ENCODE data around the gene CAMTA1. TPM values are rescaled to one million over a fixed set of nuclear protein-coding genes. Genes with fewer than 3 reads are reported as not detected.

Gene CAMTA1
- total RNA-seq, 1 experiment from 2014 or later: 69.5 TPM

- TF ChIP-seq REST (IDR thresholded peaks at IDR 0.05; ENCODE audit: low read depth) (no peak), CBX3 (IDR thresholded peaks at IDR 0.05; ENCODE audit: low read depth) (no peak)
These were observed 795.9 kb downstream of the CAMTA1 start (continued) for GRCh38 chr1:7580923-7581753.

DNA sequence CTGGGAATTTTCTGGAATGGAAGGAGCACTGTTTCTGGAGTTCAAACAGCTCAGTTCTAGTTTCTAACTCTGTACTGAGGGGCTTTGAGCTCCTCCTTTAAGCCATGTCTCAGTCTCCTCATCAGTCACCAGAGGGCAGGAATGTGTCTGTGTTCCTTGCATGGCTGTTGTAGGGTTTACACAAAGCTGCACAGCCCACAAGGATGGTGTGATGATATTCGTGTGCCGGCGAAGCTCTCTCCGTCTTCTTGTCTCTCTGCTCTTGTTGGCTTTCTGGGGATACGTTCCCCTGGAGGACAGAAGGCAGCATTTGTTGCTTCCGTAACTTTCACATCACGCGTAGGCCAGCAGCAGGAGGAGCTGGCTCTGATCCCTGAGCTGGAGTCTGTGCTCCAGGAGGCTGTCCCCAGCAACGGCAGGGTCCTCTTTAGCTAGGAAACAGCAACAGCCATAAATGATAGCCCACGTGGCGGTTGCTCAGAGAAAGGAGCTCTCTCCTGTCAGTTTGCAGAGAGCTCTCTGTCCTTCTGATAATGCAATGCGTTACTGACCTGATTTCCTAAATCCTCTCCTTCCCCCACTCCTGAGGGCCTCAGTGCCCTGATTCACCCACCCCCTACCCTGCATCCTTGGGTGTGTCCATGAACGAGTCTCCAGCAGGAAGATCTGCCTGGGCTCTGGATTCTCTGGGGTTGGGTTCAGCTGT, 796.7 kb downstream of the CAMTA1 start:
- ATAC-seq (no peak), DNase-seq (ENCODE audit: low read depth, low spot score) (no peak)
- ChIA-PET CTCF (interaction anchor here (0.9 to 1.3 kb wide), 2 partner anchors 20 to 66 kb away, joined by 3 to 9 read pairs; no protein-coding TSS in a partner anchor), POLR2A (interaction anchor here (0.6 kb wide), 1 partner anchor 215 kb away, joined by 4 read pairs; no protein-coding TSS in a partner anchor), RAD21 (ENCODE audit: low non-redundant PET in 1 of 2, low total read pairs in 2 of 2, uncharacterized antibody in 2 of 2, unreplicated experiment in 2 of 2) (no interaction called here)
- Histone ChIP-seq H3K79me2 (ENCODE audit: insufficient read depth, low read length) (no peaks in the 10 kb centered on the region), H4K20me1 (ENCODE audit: insufficient read depth) (no peaks in the 10 kb centered on the region), H3K4me3 (replicated peaks in 1 of 2; ENCODE audit: low read depth in 1 of 2, low read length in 2 of 2) (no peak overlapping the region), H3K27ac (ENCODE audit: low read depth, low read length) (no peak overlapping the region), H3K9ac (ENCODE audit: low read length) (no peak overlapping the region), H3K36me3 (ENCODE audit: control insufficient read depth in 1 of 2, insufficient read depth in 2 of 2, low read length in 2 of 2) (no peaks in the 10 kb centered on the region), H3K9me3 (ENCODE audit: control insufficient read depth in 1 of 2, insufficient read depth in 1 of 2, low read depth in 1 of 2, low read length in 2 of 2) (no peaks in the 10 kb centered on the region), H3K9me2 (ENCODE audit: insufficient read depth) (no peaks in the 10 kb centered on the region), H3K27me3 (ENCODE audit: insufficient read depth, low read length) (no peaks in the 10 kb centered on the region), H2AFZ (ENCODE audit: low read depth, low read length, poor library complexity, severe bottlenecking) (no peak overlapping the region), H3K4me2 (ENCODE audit: low read length) (no peak overlapping the region), H3K4me1 (ENCODE audit: control insufficient read depth in 1 of 2, insufficient read depth in 2 of 2, low read length in 2 of 2) (peaks cover 0 to 8% of the 10 kb centered on the region in 2 experiments; a peak in 1 of 4 replicates)
- BruUV-seq (replicated peaks): no TSS peak
- intact Hi-C loops (cut with micrococcal nuclease): no loop called here
- TF ChIP-seq POLR2A (IDR thresholded peaks at IDR 0.05; ENCODE audit: borderline replicate concordance, extremely low read depth, insufficient read depth, insufficient read length) (no peak), EZH2phosphoT487 (IDR thresholded peaks at IDR 0.05; ENCODE audit: borderline replicate concordance) (no peak), ZBTB33 (IDR thresholded peaks at IDR 0.05; ENCODE audit: extremely low read depth, insufficient replicate concordance, low read length) (no peak), POLR2AphosphoS5 (IDR thresholded peaks at IDR 0.05; ENCODE audit: low read depth, low read length) (no peak), ATF3 (IDR thresholded peaks at IDR 0.05) (no peak), ZNF274 (IDR thresholded peaks at IDR 0.05; ENCODE audit: low read depth, low read length) (no peak), RAD21 (IDR thresholded peaks at IDR 0.05; ENCODE audit: low read depth) (no peak), CEBPB (IDR thresholded peaks at IDR 0.05; ENCODE audit: low read depth) (no peak), FOSL1 (IDR thresholded peaks at IDR 0.05; ENCODE audit: low read depth) (no peak), EGR1 (IDR thresholded peaks at IDR 0.05; ENCODE audit: low read depth) (no peak), SP1 (IDR thresholded peaks at IDR 0.05; ENCODE audit: low read depth) (no peak), EZH2 (IDR thresholded peaks at IDR 0.05) (no peak)
- TF ChIP-seq, protein P1, sequence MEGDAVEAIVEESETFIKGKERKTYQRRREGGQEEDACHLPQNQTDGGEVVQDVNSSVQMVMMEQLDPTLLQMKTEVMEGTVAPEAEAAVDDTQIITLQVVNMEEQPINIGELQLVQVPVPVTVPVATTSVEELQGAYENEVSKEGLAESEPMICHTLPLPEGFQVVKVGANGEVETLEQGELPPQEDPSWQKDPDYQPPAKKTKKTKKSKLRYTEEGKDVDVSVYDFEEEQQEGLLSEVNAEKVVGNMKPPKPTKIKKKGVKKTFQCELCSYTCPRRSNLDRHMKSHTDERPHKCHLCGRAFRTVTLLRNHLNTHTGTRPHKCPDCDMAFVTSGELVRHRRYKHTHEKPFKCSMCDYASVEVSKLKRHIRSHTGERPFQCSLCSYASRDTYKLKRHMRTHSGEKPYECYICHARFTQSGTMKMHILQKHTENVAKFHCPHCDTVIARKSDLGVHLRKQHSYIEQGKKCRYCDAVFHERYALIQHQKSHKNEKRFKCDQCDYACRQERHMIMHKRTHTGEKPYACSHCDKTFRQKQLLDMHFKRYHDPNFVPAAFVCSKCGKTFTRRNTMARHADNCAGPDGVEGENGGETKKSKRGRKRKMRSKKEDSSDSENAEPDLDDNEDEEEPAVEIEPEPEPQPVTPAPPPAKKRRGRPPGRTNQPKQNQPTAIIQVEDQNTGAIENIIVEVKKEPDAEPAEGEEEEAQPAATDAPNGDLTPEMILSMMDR (IDR thresholded peaks at IDR 0.05 in 2 of 3, conservative IDR thresholded peaks at IDR 0.05 in 1 of 3; ENCODE audit: borderline replicate concordance in 1 of 3, insufficient read depth in 1 of 3, low read depth in 2 of 3, low read length in 2 of 3): no peak

All from HCT116 (cell line).